ENCODE data around the gene RAD54L.
"Not testable (repeated sequence)": the region's sequence is repeated elsewhere in the genome, so short reads cannot be mapped to it uniquely, and the experiment has no call there.

RAD54L gene

GRCh38 chr1:46241733-46242132 lies 5.8 kb upstream of the RAD54L start:
- FAIRE-seq; DNase-seq (ENCODE audit: low spot score): not testable (repeated sequence)

DNA sequence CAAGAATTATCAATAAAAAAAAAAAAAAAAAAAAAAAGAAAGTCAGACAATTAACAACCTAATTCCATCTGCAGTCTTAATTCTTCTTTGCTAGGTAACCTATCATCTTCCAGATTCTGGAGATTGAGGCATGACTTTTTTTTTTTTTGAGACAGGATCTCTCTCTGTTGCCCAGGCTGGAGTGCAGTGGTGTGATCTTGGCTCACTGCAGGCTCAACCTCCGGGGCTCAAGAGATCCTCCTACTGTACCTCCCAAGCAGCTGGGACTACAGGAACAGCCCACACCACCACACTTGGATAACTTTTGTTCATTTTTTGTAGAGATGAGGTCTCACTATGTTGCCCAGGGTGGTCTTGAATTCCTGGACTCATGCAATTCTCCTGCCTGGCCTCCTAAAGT lies 4.6 kb upstream of the RAD54L start:
- DNase-seq (ENCODE audit: low spot score) (no peak), FAIRE-seq (no peak)

DNA sequence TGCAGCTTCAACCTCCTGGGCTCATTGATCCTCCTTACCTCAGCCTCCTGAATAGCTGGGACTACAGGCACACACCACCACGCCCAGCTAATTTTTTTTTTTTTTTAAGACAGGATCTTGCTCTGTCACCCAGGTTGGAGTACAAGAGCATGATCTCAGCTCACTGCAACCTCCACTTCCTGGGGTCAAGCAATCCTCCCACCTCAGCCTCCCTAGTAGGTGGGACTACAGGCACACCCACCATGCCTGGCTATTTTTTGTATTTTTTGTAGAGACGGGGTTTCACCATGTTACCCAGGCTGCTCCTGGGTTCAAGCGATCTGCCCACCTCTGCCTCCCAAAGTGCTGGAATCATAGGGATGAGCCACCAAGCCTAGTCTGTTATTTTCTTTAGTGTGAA lies 3.7 kb upstream of the RAD54L start:
- not testable (repeated sequence) for DNase-seq (ENCODE audit: low spot score); FAIRE-seq

- no peak for FAIRE-seq
- DNase-seq (ENCODE audit: low spot score): peak; percentile 52
Observed at GRCh38 chr1:46244656-46245371, 2.7 kb upstream of the RAD54L start.

DNA sequence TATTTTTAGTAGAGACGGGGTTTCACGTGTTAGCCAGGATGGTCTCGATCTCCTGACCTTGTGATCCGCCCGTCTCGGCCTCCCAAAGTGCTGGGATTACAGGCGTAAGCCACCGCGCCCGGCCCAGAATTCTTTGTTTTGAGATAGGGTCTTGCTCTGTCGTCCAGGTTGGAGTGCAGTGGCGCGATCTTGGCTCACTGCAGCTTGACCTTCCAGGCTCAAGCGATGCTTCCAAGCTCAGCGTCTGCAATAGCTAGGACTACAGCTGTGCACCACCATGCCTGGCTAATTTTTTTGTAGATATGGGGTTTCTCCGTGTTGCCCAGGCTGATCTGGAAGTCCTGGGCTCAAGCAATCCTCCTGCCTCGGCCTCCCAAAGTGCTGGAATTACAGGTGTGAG lies 1.4 kb upstream of the RAD54L start:
- FAIRE-seq; DNase-seq (ENCODE audit: low spot score): not testable (repeated sequence)

DNA sequence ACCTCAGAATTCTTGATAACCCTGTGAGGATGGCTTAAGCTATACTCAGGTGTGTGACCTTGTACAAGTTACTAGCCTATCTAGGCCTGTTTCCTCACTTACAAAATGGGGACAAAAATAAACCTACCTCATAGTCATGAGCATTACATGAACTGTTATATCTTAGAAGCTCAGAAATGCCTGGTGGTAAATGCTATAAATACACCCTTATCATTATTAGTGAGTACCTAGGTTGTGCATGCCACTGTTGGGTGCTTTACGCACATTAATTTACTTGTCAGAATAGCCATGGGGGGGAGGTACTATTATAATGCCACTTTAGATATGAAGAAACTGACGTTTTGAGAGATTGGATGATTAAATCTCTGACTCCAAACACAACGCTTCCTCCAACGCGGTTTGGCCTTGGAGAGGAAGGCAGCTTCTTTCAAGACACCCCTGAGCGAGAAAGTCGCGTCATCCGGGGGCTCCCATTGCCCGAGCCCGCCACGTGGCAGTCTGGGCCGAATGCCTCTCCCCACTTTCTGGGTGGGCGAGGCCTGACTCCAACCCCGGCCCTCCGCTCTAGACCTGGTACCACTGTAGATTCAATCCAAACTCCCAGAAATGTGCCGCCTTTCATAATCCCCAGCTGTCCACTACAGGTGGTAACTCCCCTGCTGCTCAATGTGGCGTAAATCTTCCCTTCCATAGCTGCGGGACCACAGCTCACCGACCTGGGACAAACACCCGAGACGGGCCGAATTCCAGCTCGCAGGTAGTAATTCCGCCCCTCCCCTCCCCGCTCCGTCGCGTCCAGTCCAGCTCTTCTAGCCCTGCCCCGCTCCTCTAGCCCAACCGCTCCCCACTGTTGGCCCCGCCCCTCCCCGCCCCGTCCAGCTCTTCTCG lies 771 bp upstream of the RAD54L start:
- DNase-seq (ENCODE audit: low spot score) (peak; percentile 44), FAIRE-seq (peak; percentile 48)

DNA sequence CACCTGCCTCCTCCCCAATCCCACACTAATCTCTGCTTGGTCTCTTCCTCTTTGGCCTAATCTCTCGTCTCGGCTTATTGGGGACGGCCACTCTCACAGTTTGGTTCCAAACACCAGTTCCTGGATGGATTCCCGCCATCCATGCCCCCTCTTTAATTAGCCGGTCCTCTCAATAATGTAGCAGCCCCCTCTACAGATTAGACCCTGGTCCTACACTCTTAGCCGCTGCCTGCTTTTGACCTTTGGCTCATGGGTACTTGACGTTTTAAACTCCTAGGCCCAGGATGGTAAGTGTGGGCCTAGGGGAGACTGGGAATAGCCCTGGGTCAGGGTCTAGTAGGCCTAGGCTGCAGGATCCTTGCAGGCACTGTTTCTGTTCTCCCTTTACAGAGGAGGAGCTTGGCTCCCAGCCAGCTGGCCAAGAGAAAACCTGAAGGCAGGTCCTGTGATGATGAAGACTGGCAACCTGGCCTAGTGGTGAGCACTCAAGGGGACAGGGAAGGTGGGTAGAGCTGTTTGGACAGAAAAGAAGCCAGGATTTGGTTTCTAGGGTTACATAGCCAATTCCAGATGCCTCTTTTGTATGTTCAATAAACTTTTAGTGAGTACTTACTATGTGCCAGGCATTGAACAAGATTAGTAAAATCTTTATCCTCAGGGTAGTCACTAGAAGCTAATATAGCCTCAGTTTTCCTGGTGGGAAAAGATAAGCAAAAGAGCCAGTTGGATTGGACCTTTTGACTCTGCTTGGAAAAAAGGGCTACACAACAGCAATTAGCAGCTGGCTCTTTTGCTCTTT lies 758 bp downstream of the RAD54L start:
- DNase-seq (ENCODE audit: low spot score) (peak; percentile 49), FAIRE-seq (no peak)

- no peak for FAIRE-seq
- DNase-seq (ENCODE audit: low spot score): no peak
Observed at GRCh38 chr1:46254668-46255067, 7.1 kb downstream of the RAD54L start.

- no peak for FAIRE-seq
Observed at GRCh38 chr1:46256523-46256922, 9.0 kb downstream of the RAD54L start.

DNA sequence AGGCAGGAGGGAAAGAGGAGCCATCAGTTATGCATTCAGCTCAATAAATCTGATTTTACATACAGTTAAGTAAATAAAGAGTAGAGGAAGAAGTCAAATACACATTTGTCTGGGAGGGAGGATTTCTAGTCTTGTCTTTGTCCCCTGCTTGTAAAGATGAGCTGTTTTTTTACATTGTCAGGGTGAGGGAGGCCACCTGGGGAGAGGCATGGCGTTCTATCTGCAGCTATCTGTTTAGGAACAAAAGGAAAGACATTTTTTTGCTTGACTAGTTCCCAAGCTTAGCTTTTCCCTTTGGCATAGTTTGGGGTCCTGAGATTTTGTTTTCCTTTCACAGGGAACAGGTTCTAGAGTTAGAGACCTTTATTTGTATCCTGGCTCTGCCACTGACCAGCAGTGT lies 14.9 kb downstream of the RAD54L start:
- FAIRE-seq: no peak
- no peak for DNase-seq (ENCODE audit: low spot score)

More at GRCh38 chr1:46256523-46256922, 9.0 kb downstream of the RAD54L start:
- no peak for DNase-seq (ENCODE audit: low spot score)

GRCh38 chr1:46263146-46263545 lies 15.6 kb downstream of the RAD54L start:
- DNase-seq (ENCODE audit: low spot score) (no peak), FAIRE-seq (no peak)

DNA sequence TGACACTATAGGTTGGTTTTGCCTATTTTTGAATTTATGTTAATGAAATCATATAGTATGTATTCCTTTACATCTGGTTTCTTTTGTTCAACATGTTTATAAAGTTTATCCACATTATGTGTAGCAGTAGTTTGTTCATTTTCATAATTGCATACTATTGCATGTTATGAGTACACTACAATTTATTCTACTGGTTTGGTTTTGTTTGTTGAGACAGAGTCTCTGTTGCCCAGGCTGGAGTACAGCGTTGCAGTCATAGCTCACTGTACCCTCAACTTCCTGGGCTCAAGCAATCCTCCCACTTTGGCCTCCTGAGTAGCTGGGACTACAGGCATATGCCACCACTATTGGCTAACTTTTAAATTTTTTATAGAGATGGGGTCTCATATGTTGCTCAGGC lies 21.0 kb downstream of the RAD54L start:
- DNase-seq (ENCODE audit: low spot score) (no peak), FAIRE-seq (no peak)

DNA sequence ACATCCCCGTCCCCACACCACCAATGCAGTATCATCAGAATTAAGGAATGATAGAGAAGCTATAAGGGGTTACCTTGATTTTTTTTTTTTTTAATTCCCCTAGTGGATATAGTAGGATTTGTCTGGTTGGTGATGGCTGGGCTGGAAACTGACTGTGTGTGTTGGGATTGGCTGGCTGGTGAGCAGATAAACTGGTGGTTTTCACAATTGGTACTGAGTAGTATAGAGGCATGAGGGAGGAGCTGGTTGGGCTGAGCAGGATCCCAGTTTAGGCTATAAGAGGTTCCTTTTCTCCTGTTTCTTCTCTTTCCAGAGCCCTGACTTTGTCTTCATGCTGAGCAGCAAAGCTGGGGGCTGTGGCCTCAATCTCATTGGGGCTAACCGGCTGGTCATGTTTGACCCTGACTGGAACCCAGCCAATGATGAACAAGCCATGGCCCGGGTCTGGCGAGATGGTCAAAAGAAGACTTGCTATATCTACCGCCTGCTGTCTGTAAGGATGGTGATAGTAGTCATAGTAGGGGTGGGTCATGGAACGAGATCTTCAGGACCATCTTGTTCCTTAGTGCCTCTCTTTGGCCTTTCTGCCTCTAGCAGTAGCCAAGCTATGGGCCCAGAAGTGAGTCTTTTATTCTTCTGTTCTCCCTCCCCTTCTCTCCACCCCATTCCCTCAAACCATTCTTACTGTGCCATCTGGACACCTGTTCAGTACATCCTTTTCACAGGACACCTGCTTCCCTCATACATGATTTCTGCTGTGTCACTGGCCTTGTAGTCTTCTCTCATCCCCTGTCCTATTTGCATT lies 26.9 kb downstream of the RAD54L start:
- DNase-seq (ENCODE audit: low spot score): no peak
- no peak for FAIRE-seq

DNA sequence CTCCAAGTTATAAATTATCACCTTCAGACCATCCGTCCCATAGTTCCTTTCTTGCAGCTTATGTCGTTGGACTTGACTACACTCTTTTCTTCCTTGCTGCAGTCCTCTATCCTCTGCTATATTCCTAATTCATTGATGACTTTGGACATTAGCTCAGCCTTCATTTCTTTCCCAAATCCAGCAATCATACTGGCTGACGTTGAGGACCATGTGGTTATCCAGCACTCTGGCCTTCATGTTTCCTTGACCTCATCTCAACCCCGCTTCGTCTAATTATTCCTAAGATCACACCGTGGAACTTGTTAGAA lies 27.4 kb downstream of the RAD54L start:
- no peak for DNase-seq (ENCODE audit: low spot score)

GRCh38 chr1:46277658-46278373 lies 30.3 kb downstream of the RAD54L start:
- no peak for DNase-seq (ENCODE audit: low spot score)
- FAIRE-seq: no peak

More for the DNA sequence above, 27.4 kb downstream of the RAD54L start:
- no peak for FAIRE-seq

GRCh38 chr1:46278807-46279206 lies 31.2 kb downstream of the RAD54L start:
- FAIRE-seq: no peak
- DNase-seq (ENCODE audit: low spot score): no peak

DNA sequence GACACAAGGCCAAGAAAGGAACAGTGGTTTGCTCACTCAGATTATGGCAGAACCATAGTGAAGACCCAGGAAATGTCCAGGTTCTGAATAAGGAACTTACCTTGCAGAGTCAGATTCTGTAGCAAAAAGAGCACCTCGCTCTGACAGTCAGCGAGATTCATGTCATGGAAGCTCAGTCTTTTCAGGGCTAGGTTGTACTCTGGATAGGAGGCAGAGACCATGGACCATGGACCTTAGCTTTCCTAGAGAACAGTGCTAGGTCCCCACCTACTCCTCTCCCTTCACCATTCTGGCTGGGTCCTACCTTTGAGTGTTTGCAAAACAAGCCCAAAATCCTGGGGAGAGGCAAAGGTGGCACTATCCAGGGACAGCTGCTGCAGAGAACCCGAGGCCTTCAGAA lies 32.5 kb downstream of the RAD54L start:
- DNase-seq (ENCODE audit: low spot score) (no peak), FAIRE-seq (no peak)

GRCh38 chr1:46281021-46281420 lies 33.5 kb downstream of the RAD54L start:
- no peak for FAIRE-seq
- DNase-seq (ENCODE audit: low spot score): no peak

- DNase-seq (ENCODE audit: low spot score) (no peak), FAIRE-seq (no peak)
Observed at GRCh38 chr1:46284058-46284457, 36.5 kb downstream of the RAD54L start.

Data from urothelium cell line (cell line).